IPS DF 4.7 (cell line): ENCODE results near the gene THSD7A.

Experiments used
- DNase-seq: peaks from one replicate; pipeline ENCODE4 v3.0.0-alpha.2; 2013; ENCODE audit warnings: low spot score; ENCODE audit errors: extremely low read depth

The THSD7A gene

DNA sequence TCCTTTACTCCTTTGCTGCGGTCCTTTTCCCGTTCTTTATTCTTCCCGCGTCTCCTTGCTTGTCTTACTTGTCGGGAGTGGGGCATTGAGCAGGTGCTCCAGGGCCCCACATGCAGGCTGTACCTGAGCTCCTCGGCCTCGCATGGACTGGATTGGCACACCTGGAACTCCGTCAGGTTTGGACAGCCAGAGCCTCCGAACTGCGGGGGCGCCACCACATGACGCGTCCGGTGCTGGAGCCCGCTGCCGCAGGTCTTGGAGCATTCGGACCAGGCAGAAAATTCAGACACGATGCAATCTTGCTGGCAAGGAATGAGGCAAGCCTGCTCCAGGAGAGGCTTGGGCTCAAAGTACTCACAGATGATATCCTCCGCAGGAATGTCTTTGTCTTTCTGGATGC lies 195.7 kb downstream of the THSD7A start:
- DNase-seq = no peak

DNA sequence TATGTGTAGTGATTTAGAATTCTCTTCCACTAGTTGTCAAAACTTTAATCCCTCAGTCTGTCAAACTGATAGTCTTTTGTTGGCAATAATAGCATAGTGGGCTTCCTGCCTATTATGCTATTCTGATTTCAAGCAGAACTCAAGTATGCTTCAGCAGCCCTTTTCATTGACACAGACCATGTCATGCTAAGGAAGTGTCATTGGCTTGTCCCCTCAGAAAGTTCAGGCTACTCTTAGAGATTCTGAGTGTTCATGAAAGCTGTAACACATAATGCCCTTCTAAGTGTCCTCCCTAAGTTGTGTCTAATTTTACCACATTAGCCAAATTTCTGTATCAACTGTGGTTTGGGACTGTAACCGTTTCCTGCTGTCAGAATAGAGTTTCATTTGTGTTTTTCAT lies 198.7 kb downstream of the THSD7A start:
- DNase-seq = no peak

DNA sequence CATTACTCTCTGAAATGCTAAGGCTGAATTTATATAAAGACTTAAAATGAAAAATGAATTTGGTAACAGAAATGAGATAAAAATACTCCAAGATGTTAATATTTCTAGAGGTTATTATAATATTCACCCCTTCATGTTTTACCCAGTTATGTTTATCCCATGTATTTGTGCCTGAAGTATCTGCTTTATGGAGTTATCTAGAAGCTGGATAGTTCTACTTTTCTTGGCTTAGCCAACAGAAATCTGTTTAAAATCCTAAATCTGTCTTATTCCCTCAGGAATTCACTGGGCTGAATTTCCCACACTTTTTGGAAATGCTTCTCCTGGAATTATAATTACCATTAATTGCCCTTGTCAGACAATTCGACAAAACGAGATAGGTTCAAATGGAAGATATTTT lies 201.6 kb downstream of the THSD7A start:
- DNase-seq = no peak

DNA sequence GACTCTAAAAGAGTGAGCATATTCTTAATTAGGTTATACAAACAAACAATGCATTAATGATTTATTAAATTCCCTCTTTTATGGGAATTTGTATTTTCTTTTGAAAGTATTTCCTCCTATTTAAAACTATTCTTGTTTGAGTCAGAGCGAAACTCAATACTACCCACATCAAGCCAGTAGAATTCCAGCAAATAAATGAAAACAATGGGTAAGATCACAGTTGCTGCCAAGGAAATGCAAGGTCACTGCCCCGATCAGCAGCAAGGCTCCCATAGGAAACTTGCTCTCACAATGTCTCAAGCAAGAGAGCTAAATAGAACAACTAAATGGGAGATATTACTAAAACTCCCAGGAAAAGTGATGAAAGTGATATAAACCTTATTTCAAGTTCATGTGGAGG lies 206.3 kb downstream of the THSD7A start:
- no peak for DNase-seq

DNA sequence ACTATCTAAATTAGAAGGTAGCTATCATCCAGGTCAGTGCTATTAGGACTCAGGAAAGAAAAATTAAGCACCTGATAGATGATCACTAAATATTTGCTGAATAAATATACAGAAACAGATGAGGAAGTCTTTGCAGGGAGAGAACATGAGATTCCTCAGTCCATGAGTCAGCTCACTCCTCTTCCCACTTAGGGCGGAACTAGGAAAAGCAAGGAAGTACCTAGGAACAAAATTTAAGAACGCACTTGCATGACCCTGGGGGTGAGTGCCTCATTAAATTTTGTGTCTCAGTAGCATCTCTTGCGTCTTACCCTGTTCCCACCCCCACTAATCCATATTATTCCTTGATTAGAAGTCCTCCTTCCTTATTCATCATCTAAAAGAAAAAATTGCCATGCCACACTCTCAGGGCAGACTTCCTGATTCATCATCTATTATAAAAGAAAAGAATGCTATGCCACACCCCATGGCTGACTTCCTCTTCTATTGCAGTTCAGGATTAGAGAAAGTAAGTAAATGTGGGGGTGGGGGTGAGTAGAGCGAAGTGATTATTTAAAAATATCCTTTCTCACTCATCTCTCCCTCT lies 208.8 kb downstream of the THSD7A start:
- DNase-seq = no peak

DNA sequence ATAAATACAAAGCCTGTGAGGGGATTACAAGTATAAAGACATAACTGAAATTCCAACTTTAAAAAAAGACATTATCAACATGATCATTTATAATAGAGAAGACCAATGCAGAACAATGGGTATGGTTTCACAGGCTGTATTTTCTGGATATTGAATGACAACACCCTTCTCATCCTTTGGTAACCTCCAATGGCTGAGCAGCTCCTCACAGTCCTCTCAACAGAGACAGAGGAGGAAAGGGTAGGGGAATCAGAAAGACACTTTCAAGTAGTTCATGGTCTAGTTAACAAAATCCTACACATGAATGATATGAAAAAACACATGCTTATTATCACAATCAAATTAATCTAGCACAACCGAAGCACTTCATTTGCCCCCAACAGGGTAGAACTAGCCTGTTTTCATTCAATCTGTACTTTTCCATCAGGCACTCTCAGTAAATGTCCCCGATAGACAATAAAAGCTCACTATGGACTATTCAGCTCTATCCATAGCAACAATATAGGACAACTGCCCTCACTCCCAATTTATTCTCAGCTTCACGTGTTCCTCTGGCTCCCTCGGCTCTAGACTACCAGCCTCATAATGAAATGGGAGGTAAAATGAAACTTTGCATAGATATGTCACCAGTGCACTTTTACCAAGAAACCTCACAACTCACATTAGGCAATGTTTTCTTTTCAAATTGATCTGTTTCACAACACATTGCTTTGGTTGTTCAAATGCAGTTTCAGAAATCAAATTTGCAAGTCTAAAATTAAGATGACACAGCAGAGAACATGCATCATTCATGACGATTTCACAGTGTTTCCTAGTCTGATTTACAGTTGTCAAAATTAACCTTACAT lies 211.4 kb downstream of the THSD7A start:
- DNase-seq = no peak

DNA sequence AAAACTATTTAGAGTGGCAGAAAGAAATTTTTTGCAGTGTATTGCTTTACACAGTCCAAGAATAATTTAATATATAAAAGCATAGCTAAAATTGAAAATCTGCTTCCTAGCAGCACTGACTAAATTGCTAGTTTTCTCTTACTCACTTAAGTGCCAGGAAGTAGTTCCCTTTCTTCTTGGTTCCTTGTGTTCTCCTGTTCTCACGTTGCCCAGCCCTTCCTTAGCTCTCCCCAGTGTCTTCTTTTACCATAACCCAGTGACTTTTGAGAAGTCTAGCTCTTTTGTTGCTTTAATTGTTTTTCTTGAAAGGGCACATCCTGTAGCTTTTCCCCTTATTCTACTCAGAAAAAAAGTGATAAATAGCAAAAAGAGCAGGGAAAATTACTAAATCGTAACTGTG lies 215.5 kb downstream of the THSD7A start:
- DNase-seq = no peak

DNA sequence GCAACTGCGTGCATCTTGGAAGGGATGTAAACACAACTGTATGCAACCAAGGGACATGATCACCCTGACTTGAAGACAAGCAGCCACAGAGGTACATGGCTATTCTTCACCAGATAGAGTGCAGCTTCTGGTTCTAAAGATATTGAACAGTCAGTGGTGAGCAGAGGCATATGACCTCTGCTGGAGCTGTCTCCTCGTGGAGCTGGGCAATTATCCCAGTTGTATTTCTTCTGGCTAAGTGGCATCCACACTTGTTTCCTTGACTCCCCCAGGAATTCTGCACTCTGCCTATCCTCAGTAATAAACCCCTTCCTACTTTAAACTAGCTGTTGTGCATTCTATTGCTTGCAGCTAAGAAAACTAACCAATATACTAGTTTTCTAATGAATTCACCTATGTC lies 216.8 kb downstream of the THSD7A start:
- no peak for DNase-seq

DNA sequence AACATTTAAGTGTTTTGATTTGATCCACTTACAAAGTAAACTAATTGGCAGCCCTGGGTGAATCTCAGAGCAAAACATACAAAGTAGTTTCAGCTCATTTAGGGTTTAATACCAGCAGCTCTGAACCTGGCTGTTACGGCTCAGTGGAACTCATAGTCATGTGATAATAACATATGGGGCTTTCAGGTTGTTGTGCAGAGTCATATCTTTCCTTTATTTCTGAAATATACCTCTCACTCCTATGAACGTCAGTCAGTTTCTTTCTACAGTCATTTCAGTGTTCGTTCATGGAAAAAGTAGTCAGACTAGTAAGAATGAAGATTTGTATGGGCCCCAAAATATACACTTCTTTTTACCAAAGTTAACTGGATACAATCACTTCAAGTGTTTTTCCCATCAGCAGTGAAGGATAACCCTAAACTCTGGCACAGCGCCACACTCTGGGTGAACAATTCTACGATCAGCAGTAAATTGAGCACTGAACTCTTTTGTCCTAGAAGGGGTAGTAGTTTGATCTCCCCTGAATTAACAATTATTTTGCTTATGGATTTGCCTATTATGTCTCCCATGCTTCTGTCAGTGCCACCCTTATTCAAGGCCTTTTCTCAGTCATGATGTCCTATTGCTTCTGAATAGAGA lies 218.6 kb downstream of the THSD7A start:
- no peak for DNase-seq

DNA sequence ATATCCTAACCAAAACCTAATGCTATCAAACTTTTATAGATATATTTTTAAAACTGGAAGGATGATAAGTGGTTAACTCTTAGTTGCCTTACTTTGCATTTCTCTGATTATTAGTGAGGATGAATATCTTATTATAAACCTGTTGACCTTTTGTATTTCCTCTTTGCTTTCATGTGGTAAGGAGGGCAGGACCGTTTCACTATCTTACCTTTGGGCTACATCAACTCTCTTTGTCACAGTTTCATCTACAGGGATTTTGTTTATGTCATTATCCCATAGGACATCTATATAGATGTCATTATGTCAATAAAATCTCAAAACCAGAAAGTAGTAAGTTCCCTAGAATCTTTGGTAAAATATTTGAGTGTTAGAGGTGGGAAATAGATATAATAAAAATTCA lies 219.3 kb downstream of the THSD7A start:
- DNase-seq = no peak

DNA sequence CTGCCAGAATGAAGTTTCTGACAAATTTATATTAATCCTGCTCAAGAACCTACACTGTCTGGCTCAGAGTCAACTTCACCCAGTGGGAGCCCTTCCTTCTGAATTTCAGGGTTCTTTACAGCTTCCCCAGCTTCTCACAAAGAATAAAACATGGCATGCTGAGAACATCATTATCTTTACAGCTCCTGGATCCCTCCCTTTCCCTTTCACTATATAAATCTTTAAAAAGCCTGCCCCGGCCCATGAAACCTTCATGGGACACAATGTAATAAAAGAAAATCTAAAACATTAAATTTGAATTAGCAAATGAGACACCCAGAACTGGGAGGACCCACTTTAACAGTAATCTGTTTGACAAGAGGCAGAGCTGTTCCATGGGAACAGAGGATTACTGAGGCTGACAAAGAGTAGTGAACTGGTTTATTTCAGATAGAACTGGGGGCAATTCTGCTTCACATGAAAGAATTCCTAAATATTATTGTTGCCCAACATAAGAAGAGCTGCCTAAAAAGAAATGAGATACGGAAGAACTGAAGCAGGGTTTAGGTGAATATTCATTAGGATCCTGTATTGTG lies 222.8 kb downstream of the THSD7A start:
- DNase-seq = no peak

DNA sequence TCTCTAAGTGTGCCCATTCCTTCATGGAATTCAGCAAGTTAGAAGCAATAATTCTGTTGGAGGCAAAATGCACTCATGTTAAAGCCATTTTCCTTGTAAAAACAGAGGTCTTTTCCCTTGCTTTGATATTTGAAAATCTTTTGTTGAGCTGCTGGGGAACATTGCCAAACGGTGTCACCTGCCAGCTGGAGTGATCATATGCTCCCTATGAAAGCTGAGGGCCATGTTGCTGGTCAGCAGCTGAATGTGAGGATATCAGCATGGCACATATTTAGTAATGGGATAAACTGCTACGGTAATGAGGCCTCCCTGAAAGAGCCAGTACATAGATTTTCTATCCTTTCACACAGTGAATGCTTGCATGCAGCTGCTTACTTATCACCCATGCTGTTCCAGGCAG lies 224.3 kb downstream of the THSD7A start:
- DNase-seq = no peak

DNA sequence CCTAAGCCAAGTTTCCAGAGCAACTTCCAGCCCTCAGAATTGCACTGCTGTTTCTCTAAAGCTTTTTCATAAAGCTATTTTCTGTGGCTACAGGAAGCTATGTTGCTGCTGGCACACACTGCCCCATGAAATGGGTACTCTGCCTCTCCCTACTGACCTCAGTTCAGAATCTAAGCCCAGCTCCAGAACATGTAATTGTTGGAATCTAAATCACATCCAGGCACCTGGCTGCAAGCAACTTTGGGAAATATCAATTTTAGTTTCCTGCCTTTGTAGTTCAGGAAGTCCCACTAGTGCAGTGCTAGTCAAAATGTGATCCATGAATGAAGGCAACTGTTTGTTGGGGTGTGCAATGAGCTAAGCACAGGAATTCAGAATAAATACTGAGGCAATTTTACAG lies 226.2 kb downstream of the THSD7A start:
- DNase-seq = no peak

DNA sequence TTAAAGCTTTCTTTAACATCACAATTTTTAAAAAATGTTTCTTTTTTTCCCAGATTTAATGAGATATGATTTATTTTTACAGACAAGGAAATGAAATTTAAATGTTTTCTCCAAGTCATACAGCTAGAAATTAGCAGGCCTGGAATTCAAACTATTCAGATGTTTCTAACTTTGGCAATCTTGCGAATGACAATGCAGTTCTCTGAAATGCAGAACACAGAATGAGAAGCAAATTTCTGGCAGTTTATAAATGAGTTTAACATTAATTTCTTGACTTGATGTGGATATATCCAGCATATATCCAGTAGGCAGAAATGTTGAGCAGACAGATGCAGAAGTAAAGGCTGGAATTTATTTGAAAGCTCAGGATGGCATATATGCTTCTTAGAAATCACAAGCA lies 227.5 kb downstream of the THSD7A start:
- no peak for DNase-seq

DNA sequence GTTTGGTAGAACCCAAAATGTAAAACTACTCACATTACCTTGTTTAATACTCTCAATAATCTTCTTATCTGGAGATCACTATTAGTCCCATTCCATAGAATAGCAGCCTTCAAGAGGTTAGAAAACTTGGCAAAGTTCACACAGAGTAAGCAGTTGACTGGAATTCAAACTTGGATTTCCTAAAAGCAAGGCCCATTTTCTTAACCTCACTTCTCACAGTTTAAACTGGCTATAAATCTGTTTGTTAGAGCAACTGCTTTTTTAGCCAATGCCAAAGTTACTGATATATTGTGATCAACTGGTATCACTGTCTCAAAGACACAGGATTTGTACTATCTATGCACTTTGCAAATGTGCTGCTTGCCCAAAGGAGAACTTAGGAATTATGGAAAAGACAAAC lies 230.2 kb downstream of the THSD7A start:
- no peak for DNase-seq

DNA sequence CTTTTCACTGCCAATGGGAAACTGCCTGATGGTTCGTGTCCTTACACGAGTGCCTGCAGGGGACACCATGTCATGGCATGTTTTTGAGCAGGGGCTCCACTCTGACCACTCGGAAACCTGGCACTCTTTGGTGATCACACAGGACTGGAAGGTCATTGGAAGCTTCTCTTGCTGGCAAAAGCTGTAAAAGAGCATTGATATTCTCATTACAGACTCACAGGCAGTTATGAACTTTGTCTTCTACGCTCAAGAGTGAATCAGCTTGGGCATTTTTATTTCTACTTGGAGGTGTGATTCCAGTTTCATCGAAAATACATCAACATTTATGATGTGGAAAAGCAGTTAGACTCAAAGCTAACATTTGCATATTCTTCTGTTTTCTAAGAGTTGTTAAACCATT lies 238.7 kb downstream of the THSD7A start:
- no peak for DNase-seq

DNA sequence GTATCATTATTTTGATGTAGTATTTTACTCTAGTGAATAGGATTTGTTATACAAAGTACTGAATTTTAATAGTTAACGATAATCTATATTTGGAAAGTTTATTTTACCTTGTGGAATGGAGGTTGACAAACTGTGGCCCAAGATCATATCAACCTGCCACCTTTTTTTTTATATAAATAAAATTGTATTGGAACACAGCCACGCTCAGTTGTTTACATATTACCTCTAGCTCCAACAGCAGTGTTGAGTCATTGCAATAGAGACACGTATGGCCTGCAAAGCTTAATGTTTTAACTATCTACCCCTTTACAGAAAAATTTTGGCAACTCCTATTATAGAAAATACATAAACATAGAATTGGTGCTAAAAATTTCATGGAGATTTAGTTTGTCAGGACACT lies 239.3 kb downstream of the THSD7A start:
- no peak for DNase-seq

DNA sequence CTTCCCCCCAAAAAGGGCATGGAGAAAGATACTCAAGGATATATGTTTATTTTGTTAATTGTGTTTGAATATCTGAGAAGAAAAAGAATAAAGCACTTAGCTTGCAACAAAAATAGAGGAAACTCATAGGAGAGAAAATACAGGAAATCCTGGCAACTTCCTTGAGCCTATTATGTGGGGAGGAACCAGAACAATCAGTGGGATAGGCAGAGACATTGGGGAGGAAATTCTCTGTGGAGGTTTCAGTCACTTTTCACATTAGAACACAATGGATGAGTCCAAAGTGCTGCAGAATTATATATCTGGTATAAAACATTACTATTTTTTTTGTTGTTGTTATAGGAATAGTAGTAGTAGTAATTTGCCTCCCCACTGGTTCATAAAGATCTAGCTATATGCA lies 240.1 kb downstream of the THSD7A start:
- no peak for DNase-seq

DNA sequence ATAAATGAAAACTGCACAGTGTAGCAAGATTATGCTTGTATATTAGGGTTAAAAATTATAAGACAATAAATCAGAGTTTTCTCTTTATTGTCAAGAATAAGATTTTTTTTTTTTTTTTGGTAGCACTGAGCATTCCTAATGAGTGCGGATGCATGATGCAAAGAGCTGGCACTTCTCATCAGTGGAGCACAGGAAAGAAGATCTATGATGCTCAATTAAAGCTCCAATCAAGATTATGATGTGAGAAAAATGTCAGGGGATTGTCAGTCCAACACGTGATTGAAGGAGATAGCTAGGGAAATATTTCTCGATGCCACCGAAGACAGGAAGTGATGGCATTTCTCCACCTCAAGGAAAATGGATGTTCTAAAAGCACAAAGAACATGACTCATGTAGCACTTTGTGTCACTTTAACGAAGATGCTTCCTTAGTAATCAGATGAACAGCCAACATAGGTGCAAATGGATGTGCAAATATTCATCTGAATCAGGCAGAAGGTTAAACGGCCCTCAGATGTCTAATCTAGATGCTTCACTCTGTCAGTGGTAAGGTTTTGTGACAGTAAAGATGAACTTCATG lies 240.9 kb downstream of the THSD7A start:
- no peak for DNase-seq

DNA sequence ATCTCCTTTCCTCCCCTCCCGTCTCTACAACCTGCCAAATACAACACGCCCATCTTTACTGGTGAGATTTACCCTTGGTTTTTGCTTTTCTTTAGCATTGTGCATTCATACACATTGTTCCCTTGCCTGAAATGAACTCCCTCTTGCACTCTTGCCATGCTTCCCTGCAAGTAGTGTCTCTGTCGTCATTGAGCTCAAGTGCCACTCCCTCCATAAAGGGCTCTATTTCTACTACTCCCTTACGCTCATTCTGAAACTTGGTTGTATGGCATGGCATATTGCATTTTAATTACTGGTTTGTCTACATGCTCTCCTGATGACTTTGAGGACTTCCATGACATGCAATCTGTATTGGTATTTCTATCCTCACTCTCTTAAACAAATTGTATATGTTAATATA lies 242.7 kb downstream of the THSD7A start:
- no peak for DNase-seq

DNA sequence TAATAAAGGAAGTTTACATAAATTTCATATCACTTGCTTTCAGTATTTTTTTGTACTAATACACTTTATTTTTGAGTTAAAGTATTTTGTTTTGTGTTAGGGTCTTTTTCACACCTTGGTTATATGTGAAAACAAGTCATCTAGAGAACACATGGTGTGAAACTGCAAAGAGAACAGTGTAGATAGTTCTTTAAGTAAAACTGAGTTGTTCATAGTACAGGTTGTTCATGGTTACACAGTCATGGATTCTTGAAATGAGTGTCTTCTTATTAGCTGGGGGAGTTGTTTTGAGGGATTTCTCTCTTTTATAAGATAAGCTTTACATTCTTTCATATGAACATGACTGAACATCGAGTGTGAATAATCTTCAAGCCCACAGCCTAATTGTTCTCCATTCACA lies 244.2 kb downstream of the THSD7A start:
- DNase-seq = no peak

DNA sequence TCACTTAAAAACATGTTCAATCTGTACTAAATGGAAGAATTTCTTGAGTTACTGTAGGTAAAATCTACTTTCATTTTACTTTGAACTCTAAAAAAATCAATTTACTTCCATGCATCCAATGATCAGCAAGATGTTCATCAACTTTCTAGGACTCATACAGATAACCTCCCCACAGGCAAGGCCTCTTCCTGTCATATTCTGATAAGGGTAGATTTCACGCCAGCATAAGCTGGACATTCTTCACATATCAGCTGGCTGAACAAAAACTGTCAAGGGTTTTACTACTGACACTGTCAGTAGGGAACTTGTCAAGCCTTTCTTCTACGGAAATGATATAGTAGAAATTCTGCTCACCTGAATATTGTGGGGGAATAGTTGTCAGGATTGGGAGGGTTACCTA lies 244.9 kb downstream of the THSD7A start:
- DNase-seq = no peak
